NCI-H1436 treated with DMSO at 0.1 percent for 48 hours (cell line): ENCODE measurements around the gene RSPH6A.

Source experiments
- DNase-seq: peaks from one replicate; lab custom pipeline; 2025; lab: John Stamatoyannopoulos, UW

The RSPH6A gene

DNA sequence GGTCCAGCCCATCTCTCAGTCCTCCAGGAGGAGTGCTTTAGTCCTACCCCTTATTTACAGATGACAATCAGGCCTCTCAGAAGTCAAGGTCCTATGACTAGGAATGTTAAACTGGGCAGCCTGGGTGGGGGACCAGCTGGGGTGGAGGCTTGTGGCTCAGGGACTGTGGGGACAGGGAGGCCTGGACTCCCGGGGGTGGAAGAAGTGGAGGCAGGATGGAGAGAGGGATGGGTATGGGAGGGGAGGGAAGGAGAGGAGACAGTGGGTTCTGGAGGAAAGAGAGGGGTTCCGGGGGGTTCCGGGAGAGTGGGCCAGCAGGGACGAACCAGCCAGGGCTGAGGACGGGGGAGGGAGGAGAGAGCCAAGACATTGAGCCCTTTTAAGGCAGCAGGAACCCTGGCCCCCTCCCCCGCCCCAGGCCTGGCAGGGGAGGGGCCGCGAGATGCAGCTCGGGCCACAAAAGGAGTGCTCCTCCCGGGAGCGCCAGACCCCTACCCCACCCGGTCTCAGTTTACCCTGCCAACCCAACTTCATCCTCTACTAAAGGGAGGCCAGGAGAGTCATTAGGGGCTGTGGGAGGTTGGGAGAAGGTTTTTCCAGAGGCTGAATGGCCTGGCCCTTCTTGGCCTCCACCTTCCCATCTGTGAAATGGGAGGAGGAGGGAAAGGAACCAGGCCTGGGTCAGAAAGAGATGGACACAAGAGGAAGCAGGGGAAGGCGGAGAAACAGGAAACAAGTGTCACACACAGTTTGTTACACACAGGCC, 34.5 kb downstream of the RSPH6A start:
- no peak for DNase-seq

DNA sequence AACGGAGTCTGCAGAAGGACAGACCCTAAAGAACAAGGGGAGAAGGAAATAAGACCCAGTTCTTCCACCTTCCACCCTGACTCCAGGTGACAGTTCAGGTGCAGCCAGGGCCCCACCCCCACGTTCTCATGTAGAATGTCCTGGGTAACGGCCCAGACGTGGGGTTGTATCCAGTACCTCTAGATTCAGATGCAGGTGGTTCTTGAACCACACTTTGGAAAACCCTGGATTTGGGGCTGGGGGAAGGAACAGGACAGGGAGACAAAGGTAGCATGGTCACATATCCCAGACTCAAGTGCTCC, 35.0 kb downstream of the RSPH6A start:
- no peak for DNase-seq

DNA sequence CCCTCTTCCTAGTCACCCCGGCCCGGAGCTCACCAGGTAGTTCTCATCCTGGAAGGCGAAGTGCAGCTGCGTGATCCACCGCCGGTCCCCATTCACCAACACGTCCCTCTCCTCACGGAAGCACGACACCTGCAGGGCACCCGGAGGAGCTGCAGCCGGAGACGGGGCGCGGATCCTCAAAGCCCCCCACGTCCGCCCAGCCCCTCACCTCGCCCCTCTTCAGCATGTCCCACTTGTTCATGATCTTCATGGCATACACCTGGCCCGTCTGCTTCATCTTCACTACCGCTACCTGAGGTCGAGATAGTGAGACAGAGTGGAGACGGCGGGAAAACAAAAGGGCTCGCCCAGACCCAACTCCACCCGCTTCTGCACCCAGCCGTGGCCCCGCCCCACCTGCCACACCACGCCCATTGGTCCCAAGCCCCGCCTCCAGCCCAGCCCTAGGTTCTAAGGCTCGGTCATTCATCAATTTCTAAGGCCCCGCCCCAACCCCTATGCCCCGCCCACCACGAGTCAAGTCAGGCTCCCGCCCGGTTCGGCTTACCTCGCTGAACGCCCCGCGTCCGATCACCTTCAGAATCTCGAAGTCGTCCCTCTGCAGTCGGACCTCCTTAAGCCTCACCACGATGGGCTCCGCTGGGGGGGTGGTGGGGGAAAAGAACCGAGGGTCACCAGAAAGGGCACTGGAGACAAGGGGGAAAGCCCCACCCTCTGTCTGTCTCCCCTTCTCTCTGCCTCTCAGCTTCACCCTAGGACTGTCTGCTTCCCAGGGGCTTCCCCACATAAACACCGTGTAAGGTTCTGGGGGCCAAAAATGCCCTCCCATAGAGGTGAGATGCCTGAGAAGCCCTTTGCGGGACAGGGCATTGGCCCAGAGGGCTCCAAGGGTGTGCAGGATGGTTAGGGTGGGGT, 35.6 kb downstream of the RSPH6A start:
- peak; percentile 52 for DNase-seq

DNA sequence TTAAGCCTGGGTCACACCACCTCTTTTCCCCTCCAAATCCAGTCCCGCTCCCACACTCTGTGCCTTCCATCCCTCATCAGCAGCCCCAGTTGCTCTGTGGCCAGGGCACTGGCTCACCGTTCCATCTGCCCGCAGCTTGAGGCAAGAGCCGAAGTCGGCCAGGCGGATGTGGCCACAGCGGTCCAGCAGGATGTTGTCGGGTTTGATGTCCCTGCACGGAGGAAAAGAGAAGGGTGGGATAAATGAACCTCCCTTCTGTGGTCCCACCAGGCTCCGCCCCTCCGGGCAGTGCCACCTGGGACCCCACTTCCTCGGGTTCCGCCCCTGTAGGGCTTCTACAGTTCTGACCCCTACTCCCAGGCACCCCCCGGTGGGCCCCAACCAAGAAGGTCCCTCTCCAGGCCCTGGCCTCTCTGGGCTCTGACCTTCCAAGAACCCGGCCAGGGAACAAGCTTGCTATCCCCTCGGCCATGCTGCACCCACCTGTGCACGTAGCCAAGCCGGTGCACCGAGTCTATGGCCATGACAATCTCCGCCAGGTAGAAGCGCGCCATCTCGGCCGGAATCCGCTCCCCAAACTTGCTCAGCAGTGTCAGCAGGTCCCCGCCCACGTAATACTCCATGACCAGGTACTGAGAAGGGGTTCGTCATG, 37.0 kb downstream of the RSPH6A start:
- DNase-seq: no peak

DNA sequence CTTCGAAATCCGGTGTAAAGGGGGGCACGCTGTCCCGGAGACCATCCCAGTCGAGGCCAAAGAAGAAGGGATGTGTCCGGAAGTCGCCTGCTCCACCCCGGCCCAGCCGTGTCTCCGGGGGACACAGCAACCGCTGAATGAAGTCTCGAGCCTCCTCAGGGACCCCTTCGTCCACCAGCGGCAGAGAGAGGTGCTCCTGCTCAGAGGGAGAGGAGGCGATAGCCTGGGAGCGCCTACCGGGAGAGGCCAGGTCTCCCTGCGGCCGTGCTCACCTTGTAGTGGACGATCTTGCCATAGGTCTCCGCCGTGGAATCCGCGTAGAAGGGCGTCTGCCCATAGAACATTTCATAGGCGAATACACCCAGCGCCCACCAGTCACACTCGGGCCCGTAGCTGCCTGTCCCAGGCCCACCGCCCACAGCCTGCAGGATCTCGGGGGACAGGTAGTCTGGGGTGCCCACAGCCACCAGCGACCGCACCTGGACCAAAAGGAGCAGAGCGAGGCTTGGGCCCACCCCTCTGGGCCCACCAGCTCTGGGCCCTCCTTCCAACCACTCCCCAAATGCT, 37.6 kb downstream of the RSPH6A start:
- DNase-seq: no peak

DNA sequence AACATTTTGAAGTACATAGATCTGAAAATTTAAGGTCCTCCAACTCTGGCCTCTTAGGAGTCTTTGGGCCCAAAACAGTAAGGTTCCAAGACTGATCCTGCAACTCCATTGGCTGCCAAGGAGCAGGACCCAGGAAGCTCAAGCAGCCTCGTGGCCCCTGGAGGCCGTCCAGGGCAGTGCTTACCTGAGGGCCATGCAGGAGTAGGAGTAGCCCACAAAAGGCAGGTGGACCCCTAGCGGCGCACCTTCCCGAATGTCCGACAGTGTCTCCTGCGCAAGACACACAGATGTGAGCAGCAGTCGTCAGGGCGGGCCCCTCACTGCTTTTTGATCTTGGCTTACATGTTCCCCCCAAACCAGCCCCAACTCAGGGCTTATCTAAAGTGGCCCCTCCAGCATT, 40.3 kb downstream of the RSPH6A start:
- no peak for DNase-seq

DNA sequence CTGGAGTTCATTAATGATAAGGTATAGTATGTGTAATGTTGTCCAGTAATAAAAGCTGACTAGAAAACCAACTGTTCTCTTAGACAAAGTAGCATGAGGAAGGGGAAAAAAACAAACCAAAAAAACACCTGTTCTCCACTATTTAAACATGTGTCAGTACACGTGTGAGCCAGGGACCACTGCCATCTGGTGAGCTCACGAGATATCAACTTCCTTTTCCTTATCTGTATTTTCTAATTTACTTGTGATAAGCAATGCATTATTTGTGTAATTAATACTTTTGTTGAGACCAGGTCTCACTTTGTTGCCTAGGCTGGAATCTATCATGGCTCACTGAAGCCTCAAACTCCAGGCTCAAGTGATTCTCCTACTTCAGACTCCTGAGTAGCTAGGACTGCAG, 41.7 kb downstream of the RSPH6A start:
- DNase-seq: no peak

DNA sequence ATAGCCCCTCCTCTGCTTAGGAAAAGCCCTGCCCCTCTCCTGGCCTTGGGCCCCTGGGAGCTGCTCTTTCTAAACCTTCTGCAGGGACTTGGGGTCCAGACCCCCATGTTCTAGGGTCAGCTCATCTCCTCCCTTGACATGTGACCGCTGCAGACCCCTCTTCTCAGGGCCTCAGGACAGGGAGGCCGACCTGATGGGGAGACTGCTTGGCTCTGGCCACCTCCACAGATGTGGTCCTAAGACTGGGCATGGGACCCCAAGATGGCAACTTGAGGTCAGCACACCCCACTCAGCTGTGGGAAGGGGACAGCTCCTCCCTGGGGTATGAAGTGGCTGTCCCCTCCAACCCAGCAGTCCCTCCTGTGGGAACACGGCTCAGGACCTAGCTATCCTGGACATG, 42.2 kb downstream of the RSPH6A start:
- DNase-seq: no peak

DNA sequence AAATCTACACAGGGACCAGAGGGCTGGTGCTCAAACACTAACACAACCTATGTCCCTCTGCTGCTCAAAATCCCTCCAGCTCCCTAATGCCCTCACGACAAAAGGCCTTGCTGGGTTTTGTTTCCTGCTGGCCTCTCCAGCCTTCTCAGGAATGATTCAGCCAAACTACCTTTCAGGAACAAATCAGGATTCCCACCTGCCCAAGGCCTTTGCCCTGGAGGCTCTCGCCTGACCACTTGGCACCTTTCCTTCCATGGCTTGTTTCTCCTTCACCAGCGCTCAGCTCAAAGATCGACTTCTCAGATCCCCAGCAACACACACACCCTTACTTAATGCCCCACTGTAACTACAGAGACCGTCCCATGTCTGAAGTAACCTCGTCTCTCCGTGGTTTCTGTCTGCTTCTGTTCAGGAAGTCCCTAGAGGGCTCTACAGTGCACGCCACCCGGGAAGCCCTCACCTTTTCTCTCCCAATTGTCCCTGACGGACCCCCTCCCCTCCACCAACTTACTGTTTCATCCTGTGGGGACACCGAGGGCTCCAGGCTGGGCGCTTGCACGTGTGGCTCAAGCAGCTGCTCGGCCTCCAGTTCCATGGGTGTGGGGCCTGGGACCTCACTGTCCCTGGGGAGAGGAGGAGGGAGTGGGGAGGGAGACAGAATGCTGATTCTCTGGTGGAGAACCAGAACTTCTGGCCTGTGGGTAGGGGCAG, 42.8 kb downstream of the RSPH6A start:
- no peak for DNase-seq

DNA sequence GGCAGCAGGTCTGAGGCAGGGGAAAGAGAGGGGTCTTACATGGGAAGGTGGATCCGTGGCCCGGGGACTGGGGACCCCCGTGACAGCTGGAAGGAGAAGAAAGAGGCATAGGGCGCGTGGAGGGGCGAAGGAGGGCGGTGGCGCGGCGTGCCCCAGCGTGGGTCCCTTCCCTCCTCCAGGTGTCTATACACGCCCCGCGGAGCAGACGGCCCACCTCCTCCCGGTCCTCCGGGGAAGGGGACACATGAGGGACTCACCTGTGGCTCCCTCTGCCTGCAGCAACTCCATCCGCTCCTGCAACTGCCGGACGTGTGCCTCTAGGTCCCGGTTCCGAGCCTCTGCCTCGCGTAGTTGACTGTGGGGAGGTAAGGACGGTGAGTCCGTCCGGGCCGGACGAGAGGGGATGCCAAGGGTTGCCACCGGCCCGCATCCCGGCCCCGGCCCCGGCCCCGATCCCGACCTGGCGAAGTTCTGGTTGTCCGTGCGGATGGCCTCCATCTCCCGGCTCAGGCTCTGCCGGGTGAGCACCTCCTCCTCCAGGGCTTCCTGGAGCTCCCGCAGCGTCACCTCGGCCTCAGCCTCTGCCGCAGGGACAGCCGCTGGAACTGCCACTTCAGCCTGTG, 43.7 kb downstream of the RSPH6A start:
- no peak for DNase-seq

DNA sequence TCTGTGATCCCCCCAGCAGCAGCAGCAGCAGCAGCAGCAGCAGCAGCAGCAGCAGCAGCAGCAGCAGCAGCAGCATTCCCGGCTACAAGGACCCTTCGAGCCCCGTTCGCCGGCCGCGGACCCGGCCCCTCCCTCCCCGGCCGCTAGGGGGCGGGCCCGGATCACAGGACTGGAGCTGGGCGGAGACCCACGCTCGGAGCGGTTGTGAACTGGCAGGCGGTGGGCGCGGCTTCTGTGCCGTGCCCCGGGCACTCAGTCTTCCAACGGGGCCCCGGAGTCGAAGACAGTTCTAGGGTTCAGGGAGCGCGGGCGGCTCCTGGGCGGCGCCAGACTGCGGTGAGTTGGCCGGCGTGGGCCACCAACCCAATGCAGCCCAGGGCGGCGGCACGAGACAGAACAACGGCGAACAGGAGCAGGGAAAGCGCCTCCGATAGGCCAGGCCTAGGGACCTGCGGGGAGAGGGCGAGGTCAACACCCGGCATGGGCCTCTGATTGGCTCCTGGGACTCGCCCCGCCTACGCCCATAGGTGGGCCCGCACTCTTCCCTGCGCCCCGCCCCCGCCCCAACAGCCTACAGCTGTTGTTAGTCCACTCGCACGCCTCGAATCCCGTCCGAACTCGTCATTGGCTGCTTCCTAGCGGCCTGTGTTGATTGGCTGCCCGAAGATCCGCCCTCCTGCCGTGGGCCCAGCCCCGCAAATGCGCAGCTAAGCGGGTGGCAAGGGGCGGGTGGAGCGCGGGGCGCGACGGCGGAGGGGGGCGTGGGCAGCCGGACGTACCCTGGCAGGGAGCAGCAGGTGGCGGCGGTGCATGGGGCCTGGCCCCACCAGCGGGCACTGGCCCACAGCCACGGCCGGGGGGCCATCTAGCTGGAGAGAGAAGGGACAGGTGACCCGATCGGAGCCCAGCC, 44.7 kb downstream of the RSPH6A start:
- peak; percentile 91 for DNase-seq

DNA sequence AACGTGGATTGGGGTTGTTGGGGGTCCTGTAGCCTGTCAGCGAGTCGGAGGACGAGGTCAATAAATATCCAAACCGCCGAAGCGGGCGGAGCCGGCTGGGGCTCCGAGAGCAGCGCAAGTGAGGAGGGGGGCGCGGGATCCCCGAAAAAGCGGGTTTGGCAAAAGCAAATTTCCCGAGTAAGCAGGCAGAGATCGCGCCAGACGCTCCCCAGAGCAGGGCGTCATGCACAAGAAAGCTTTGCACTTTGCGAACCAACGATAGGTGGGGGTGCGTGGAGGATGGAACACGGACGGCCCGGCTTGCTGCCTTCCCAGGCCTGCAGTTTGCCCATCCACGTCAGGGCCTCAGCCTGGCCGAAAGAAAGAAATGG, 45.3 kb downstream of the RSPH6A start:
- DNase-seq: no peak

DNA sequence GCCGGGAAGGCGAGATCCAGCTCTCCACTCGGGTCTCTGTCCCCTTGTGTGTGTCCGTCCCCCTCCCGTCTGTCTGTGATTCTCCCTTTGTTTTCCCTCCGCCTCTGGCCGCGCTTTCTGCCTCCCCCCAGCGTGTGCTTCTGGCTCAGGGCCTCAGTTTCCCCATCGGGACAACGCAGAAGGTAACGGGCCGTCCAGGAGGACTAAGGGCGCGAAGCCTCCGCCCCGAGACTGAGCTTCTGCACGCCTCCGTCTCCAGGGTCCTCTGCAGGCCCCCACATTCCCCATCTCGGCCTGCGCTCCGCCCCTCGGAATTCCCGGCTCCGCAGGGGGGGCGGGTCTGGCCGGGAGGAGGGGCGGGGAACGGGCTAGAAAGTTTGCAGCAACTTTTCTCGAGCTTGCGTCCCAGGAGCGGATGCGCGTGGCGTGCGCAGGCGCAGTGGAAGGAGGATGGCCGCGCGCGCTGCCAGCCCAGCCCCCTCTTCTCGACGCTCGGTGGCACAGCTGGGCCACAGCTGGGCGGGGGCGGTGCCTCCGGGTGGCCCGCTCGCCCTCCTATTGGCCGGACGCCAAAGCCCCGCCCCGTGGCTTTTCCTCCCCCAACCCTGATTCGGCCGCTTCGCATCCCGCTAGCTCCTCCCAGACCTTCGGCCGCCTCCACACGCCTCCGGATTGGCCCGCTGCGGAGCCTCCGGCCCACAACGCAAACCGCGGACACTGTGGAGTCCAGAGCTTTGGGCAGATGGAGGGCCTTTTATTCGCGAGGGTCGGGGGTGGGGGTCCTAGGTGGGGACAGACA, 45.9 kb downstream of the RSPH6A start, which contains the start of gene SIX5:
TSS of gene SIX5 (minus strand) at position 269 of the 799 bp plus-strand sequence. CDS start 408 bp downstream, outside the sequence.
- DNase-seq: peak; percentile 79

DNA sequence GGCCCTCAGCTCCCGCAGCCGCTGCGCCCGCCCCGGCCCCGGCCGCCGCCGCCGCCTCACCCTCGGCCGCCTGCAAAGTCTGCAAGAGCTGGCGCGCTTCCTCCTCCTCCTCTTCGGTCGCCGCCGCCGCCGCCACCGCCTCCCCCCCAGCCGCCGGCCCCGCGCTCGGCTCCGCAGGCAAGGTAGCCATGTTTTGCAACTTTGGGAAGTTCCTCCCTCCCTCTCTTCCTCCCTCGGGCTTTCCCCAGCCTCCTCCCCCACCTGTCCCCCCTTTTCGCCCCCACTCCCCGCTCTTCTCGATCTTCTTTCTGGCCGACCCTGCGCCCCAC, 46.5 kb downstream of the RSPH6A start:
- DNase-seq: no peak

DNA sequence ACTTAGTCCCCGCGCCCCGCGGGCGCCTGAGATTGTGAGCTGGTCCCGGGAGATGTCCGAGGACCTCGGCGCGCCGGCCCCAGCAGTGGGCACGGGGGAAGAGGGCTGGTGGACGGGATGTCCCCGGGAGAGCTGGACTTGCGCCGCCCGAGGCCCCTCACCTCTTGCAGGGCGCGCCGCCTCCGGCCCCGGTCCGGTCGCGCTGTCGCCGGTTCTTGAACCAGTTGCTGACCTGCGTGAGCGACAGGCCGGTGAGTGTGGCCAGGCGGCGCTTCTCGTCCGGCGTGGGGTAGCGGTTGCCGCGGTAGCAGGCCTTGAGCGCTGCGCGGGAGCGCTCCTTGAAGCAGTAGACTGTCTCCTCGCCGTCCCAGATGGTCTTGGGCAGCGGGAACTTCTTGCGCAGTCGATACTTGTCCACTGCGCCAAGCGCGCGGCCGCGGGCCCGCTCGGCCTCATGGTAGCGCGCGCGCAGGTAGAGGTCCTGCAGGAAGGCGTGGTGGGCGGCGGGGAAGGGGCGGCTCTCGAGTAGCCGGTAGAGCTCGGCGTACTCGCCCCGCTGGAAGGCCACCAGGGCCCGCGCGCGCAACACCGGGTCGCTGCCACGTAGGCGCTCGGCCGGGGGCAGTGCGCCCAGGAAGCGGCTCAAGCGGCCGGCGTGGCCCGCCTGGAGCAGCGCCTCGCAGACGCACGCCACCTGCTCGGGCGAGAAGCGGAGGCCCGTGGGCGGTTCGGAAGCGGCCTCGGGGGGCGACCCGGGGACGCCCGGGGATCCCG, 47.0 kb downstream of the RSPH6A start:
- no peak for DNase-seq

DNA sequence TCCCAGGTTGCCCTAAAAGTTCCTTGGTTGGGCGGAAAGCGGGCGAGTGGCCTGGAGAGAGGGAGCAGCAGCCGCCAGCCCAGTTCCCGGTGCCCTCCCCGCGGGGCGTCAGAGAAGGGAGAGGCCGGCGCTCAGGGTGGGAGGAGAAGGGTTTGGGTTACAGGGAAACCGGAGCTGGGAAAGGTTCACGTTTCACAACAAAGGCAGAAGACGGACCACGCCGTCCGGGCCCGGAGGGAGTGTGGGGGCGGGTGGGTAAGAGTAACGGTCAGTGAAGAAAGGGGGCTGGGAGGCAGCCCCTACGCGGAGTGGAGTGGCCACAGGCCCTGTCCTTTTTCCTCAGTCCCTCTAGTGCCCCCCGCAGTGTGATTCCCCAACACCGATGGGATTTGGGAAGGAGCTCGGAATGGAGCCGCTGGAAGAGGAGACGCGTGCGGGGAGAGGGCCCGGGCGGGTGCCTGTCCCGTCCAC, 47.7 kb downstream of the RSPH6A start:
- no peak for DNase-seq

DNA sequence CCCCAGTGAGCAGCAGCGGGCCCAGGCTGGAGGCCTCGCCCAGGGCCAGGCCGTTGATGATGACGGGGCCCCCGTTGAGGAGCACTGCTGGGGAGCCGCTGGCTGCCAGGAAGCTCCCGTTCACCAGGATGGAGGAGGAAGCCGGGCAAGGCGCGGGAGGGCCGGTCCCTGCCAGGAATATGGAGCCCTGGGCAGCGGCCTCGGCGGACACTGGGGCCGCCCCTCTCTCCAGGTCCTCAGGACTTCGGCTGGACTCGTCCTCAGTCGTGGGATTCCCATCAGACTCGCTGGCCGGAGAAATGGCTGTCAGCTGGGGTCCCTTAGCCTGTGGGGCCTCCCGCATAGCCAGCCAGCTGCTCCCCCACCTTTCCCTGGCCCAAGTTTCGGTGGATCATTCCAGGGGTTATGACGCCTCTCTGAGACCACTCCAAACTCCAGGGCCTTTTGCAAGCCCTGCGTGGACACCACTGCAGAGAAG, 48.2 kb downstream of the RSPH6A start:
- DNase-seq: no peak

DNA sequence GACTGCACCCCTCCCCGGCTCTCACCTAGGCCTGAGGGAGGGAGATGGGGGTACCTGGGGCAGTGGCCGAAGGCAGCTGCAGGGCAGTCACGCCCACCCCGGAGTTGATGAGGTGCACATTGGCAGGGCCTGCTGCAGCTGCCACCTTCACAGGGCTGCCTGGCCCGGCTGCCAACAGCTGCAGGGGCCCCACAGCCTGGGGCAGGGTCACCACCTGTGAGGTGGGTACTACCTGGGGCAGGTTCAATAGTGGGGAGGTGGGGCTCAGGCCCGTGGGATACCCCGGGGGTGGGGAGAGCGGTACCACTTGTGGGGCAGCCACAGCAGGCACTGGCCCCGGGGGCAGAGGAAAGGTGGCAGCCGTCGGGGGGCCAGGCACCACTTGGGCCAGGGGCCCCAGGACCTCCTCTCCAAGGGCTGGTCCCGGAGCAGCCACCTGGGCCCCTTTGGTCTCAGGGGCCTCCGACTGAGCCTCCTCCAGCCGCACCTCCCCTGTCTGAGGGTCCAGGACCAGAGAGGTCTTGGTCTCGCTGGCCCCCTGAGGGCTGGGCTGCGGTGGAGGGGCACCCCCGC, 48.7 kb downstream of the RSPH6A start:
- DNase-seq: no peak
